Gastroesophageal sphincter (tissue), 4 donors: Measurements from ENCODE around the gene ANGEL2. TPM values are rescaled to one million over a fixed set of nuclear protein-coding genes. Genes with fewer than 3 reads are reported as not detected.
"Not testable (repeated sequence)": the region's sequence is repeated elsewhere in the genome, so short reads cannot be mapped to it uniquely, and the experiment has no call there.

Experiments used
- ATAC-seq: fragments of 150-250 bp; one replicate; pipeline ENCODE4 v1.9.1; 2016; ENCODE audit warnings: mild to moderate bottlenecking, moderate library complexity
- H3K27ac ChIP-seq, 4 donors: fragments of 200-600 bp; sonication (generic) in 3 of 4; 1 replicate in 3 of 4; 2 replicates in 1 of 4; pipeline ENCODE4 v1.5.1; 2016 to 2019
- H3K27me3 ChIP-seq: fragments of 200-600 bp; sonication (generic); one replicate; pipeline ENCODE4 v1.5.1; 2019
- H3K36me3 ChIP-seq, 2 donors: fragments of 200-600 bp; sonication (generic); one replicate each; pipeline ENCODE4 v1.5.1; 2019; ENCODE audit warnings: control low read depth in 1 of 2
- H3K4me1 ChIP-seq, 3 donors: fragments of 200-600 bp; sonication (generic); 1 replicate in 2 of 3; 2 replicates in 1 of 3; pipeline ENCODE4 v1.5.1; 2016 to 2019; ENCODE audit warnings: control low read depth in 2 of 3
- H3K4me3 ChIP-seq, 2 donors: fragments of 200-600 bp; sonication (generic); one replicate each; pipeline ENCODE4 v1.5.1; 2019; ENCODE audit warnings: mild to moderate bottlenecking in 1 of 2, moderate library complexity in 1 of 2
- H3K9me3 ChIP-seq, 3 donors: fragments of 200-600 bp; sonication (generic); one replicate each; pipeline ENCODE4 v1.5.1; 2017 to 2019; ENCODE audit warnings: control low read depth in 2 of 3
- EP300 ChIP-seq: sonication (generic); formaldehyde crosslinking; IDR thresholded peaks from one replicate; pipeline ENCODE4 v1.6.1; 2017; ENCODE audit warnings: antibody characterized with exemption, mild to moderate bottlenecking
- POLR2A ChIP-seq, 2 donors: fragments of 450-650 bp; IDR thresholded peaks; one replicate each; pipeline ENCODE4 v1.6.1; 2017; ENCODE audit warnings: antibody characterized with exemption in 2 of 2, mild to moderate bottlenecking in 2 of 2, moderate library complexity in 1 of 2
- POLR2AphosphoS5 ChIP-seq: sonication (generic); formaldehyde crosslinking; IDR thresholded peaks from one replicate; pipeline ENCODE4 v1.6.1; 2017; ENCODE audit warnings: antibody characterized with exemption
- WGBS, 2 donors: methylation state at CpG; one replicate each; pipeline ENCODE4 v1.1.5; 2018; ENCODE audit warnings: low coverage in 1 of 2; 5-methylcytosine and 5-hydroxymethylcytosine counted together
- total RNA-seq, 4 donors: library from RNA; depleted of rRNA; stranded (reverse); fragments of >200 nt; gene quantifications; one replicate each; pipeline ENCODE4 v1.1.0, GENCODE V29; 2016
- TF ChIP-seq, protein P1 (sequence below), 4 experiments: fragments of 200-600 bp in 2 of 4; fragments of 450-650 bp in 2 of 4; sonication (generic) in 1 of 4; IDR thresholded peaks; one replicate each; pipeline ENCODE4 v1.5.1; 2017 to 2019; ENCODE audit warnings: antibody characterized with exemption in 4 of 4, mild to moderate bottlenecking in 2 of 4, moderate library complexity in 2 of 4

The ANGEL2 gene
- total RNA-seq, 4 donors from 2014 or later: 20.9 to 85.1 (median 39.0) TPM

GRCh38 chr1:212994926-212995325, 20.7 kb downstream of the ANGEL2 start:
- H3K36me3 ChIP-seq: peaks cover 0 to 93% of the 10 kb centered on the region in 2 donors
- 51 to 60% methylated on average over 3 of the region's 3 CpGs for WGBS, 2 donors
- H3K9me3 ChIP-seq: no peaks in the 10 kb centered on the region
- no peaks in the 10 kb centered on the region for H3K27me3 ChIP-seq
- no peak for ATAC-seq
- H3K27ac ChIP-seq: no peak overlapping the region
- no peaks in the 10 kb centered on the region for H3K4me1 ChIP-seq
- TF ChIP-seq POLR2AphosphoS5: no peak
- TF ChIP-seq, protein P1, sequence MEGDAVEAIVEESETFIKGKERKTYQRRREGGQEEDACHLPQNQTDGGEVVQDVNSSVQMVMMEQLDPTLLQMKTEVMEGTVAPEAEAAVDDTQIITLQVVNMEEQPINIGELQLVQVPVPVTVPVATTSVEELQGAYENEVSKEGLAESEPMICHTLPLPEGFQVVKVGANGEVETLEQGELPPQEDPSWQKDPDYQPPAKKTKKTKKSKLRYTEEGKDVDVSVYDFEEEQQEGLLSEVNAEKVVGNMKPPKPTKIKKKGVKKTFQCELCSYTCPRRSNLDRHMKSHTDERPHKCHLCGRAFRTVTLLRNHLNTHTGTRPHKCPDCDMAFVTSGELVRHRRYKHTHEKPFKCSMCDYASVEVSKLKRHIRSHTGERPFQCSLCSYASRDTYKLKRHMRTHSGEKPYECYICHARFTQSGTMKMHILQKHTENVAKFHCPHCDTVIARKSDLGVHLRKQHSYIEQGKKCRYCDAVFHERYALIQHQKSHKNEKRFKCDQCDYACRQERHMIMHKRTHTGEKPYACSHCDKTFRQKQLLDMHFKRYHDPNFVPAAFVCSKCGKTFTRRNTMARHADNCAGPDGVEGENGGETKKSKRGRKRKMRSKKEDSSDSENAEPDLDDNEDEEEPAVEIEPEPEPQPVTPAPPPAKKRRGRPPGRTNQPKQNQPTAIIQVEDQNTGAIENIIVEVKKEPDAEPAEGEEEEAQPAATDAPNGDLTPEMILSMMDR (IDR thresholded peaks at IDR 0.05): no peak
- no peak overlapping the region for H3K4me3 ChIP-seq

- H3K27ac ChIP-seq, H3K4me3 ChIP-seq, H3K27me3 ChIP-seq, H3K4me1 ChIP-seq, H3K9me3 ChIP-seq, ATAC-seq: not testable (repeated sequence)
- peaks cover 0 to 93% of the 10 kb centered on the region in 2 donors for H3K36me3 ChIP-seq
- 88 to 100% methylated on average over 7 to 8 of the region's 8 CpGs for WGBS, 2 donors
These were observed 21.7 kb downstream of the ANGEL2 start for GRCh38 chr1:212993960-212994359.

DNA sequence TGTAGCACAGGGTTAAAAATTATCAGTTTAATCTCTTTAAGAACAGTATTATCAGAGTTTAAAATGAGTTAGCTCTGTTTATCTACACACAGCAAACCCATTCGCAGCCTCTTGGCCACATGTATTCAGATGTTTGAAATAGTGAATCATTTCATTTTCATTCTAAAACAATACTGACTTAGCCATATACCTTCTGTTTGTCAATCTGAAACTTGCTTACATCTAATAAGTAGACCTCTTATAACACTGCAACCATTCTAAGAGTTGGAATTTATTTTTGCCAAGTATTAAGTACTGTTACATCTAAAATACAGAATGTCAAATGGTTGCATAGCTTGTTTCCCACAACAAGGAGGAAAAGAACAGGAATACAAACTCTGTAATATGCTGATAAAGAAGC, 25.4 kb downstream of the ANGEL2 start:
- H3K9me3 ChIP-seq: no peaks in the 10 kb centered on the region
- no peak overlapping the region for H3K4me3 ChIP-seq
- no peak for ATAC-seq
- WGBS, 2 donors: 44 to 53% methylated on average over 1 of the region's 1 CpG
- no peak overlapping the region for H3K27ac ChIP-seq
- H3K4me1 ChIP-seq: peaks cover 0 to 10% (median 0%) of the 10 kb centered on the region in 3 donors
- no peaks in the 10 kb centered on the region for H3K27me3 ChIP-seq
- H3K36me3 ChIP-seq: peaks cover 0 to 58% of the 10 kb centered on the region in 2 donors
- TF ChIP-seq POLR2AphosphoS5 (no peak), POLR2A (IDR thresholded peaks at IDR 0.05) (no peak), EP300 (no peak)
- TF ChIP-seq, protein P1 (IDR thresholded peaks at IDR 0.05): no peak

DNA sequence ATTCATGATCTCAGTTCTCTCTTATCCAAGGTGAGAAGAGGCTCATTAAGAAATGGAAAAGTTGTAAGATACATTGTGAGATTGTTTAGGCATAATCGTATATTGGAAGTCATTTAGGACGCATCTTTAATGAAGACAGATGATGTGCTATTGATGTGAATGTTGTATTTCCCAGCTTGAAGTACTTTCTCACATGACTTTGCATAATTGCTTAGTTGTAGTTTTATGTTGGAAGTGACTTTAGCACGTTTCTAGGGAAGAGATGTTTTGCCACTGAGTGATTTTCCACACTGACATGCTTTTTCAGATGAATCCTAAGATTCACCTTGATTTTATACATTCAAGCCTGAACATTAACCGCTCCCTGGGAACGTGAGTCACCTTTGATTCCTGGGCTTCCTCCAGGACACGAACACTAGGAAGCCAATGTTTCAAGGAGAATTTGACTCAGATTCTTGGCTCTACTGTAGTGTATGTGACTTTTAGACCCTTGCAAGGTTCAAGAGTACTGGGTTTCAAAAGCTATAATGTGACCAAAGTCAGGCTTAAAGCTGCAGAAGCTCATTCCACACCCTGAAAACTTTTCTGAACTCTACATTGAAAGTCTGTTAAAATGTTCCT, 27.9 kb downstream of the ANGEL2 start:
- no peak for ATAC-seq
- Histone ChIP-seq H3K27ac (no peak overlapping the region), H3K4me1 (peaks cover 0 to 10% (median 0%) of the 10 kb centered on the region in 3 donors), H3K36me3 (peaks cover 0 to 35% of the 10 kb centered on the region in 2 donors), H3K9me3 (no peaks in the 10 kb centered on the region), H3K4me3 (no peak overlapping the region), H3K27me3 (no peaks in the 10 kb centered on the region)
- TF ChIP-seq, protein P1 (IDR thresholded peaks at IDR 0.05): no peak
- TF ChIP-seq POLR2A (IDR thresholded peaks at IDR 0.05) (no peak), POLR2AphosphoS5 (no peak), EP300 (no peak)
- 12 to 25% methylated on average over 3 to 6 of the region's 6 CpGs for WGBS, 2 donors

DNA sequence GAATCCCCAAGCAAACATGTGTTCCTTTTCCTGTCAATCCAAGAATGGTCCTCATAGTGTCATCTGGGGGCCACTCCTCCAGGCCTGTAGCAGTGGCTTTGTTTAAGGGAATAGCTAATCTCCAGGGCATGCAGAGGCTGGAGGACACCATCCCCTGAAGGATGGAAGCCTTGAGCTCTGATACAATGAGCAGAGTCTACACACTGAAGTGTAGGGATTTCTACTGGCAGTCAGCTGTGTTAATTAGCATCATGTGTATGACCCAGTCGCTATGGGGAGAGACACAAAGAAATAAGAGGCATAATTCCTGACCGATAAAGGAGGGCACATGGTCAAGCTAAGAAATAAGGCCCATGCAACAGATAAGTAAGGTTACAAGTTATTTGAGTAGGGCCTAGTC, 29.1 kb downstream of the ANGEL2 start:
- Histone ChIP-seq H3K4me3 (no peak overlapping the region), H3K9me3 (no peaks in the 10 kb centered on the region), H3K27ac (no peak overlapping the region), H3K27me3 (no peaks in the 10 kb centered on the region), H3K4me1 (peaks cover 0 to 15% (median under 1%) of the 10 kb centered on the region in 3 donors), H3K36me3 (peaks cover 0 to 22% of the 10 kb centered on the region in 2 donors)
- 78 to 94% methylated on average over 2 of the region's 2 CpGs for WGBS, 2 donors
- ATAC-seq: no peak
- TF ChIP-seq EP300: no peak
- TF ChIP-seq, protein P1 (IDR thresholded peaks at IDR 0.05): no peak
- no peak for TF ChIP-seq POLR2A (IDR thresholded peaks at IDR 0.05)
- no peak for TF ChIP-seq POLR2AphosphoS5
